Tibial nerve (tissue), 4 donors: ENCODE measurements around the gene HLA-DPA1. TPM values are rescaled to one million over a fixed set of nuclear protein-coding genes. Genes with fewer than 3 reads are reported as not detected.

Experiments
- DNase-seq, 2 donors: peaks; one replicate each; pipeline ENCODE4 v3.0.0-alpha.2; 2019; ENCODE audit warnings: low spot score in 2 of 2
- H3K27ac ChIP-seq, 4 donors: fragments of 200-600 bp; sonication (generic) in 3 of 4; one replicate each; pipeline ENCODE4 v1.5.1; 2017 to 2019; ENCODE audit warnings: mild to moderate bottlenecking in 1 of 4
- H3K27me3 ChIP-seq, 2 donors: fragments of 200-600 bp; sonication (generic) in 1 of 2; one replicate each; pipeline versions ENCODE4 v1.5.1 to v1.6.0; 2017 to 2019
- H3K36me3 ChIP-seq, 3 donors: fragments of 200-600 bp; sonication (generic); one replicate each; pipeline ENCODE4 v1.5.1; 2018 to 2019
- H3K4me1 ChIP-seq, 4 donors: fragments of 200-600 bp; sonication (generic) in 3 of 4; one replicate each; pipeline ENCODE4 v1.5.1; 2017 to 2019
- H3K4me3 ChIP-seq, 4 donors: fragments of 200-600 bp; sonication (generic) in 3 of 4; one replicate each; pipeline ENCODE4 v1.5.1; 2017 to 2019; ENCODE audit warnings: mild to moderate bottlenecking in 1 of 4, moderate library complexity in 1 of 4
- H3K9me3 ChIP-seq, 4 donors: fragments of 200-600 bp; sonication (generic) in 3 of 4; one replicate each; pipeline ENCODE4 v1.5.1; 2017 to 2019
- EP300 ChIP-seq, 2 donors: sonication (generic); formaldehyde crosslinking; IDR thresholded peaks; one replicate each; pipeline ENCODE4 v1.6.1; 2017; ENCODE audit warnings: antibody characterized with exemption in 2 of 2, mild to moderate bottlenecking in 1 of 2
- POLR2A ChIP-seq, 2 donors: fragments of 450-650 bp; IDR thresholded peaks; one replicate each; pipeline ENCODE4 v1.6.1; 2017; ENCODE audit warnings: antibody characterized with exemption in 2 of 2, mild to moderate bottlenecking in 2 of 2, moderate library complexity in 2 of 2
- WGBS, 2 donors: methylation state at CpG; one replicate each; pipeline ENCODE4 v1.1.5; 2018; 5-methylcytosine and 5-hydroxymethylcytosine counted together
- total RNA-seq, 4 donors: library from RNA; depleted of rRNA; stranded (reverse); fragments of >200 nt; gene quantifications; one replicate each; pipeline ENCODE4 v1.1.0, GENCODE V29; 2016
- TF ChIP-seq, protein P1 (sequence below), 5 experiments: fragments of 200-600 bp in 3 of 5; fragments of 450-650 bp in 2 of 5; sonication (generic) in 3 of 5; IDR thresholded peaks; one replicate each; pipeline ENCODE4 v1.5.1; 2016 to 2019; ENCODE audit warnings: antibody characterized with exemption in 5 of 5, mild to moderate bottlenecking in 3 of 5, moderate library complexity in 2 of 5

Gene HLA-DPA1
- total RNA-seq, 4 donors from 2014 or later: 39.8 to 179 (median 109) TPM

GRCh38 chr6:33081098-33081824 is 7.8 kb upstream of the HLA-DPA1 start:
- Histone ChIP-seq H3K27ac (peak overlapping the region; percentile 80 to 85 (median 80)), H3K27me3 (no peaks in the 10 kb centered on the region), H3K4me3 (peak overlapping the region; percentile 33 to 50 (median 37)), H3K4me1 (peaks cover 0 to 26% (median 9%) of the 10 kb centered on the region in 4 donors), H3K9me3 (no peaks in the 10 kb centered on the region), H3K36me3 (peaks cover 0 to 23% (median 0%) of the 10 kb centered on the region in 3 donors)
- TF ChIP-seq, protein P1, sequence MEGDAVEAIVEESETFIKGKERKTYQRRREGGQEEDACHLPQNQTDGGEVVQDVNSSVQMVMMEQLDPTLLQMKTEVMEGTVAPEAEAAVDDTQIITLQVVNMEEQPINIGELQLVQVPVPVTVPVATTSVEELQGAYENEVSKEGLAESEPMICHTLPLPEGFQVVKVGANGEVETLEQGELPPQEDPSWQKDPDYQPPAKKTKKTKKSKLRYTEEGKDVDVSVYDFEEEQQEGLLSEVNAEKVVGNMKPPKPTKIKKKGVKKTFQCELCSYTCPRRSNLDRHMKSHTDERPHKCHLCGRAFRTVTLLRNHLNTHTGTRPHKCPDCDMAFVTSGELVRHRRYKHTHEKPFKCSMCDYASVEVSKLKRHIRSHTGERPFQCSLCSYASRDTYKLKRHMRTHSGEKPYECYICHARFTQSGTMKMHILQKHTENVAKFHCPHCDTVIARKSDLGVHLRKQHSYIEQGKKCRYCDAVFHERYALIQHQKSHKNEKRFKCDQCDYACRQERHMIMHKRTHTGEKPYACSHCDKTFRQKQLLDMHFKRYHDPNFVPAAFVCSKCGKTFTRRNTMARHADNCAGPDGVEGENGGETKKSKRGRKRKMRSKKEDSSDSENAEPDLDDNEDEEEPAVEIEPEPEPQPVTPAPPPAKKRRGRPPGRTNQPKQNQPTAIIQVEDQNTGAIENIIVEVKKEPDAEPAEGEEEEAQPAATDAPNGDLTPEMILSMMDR (IDR thresholded peaks at IDR 0.05): no peak
- TF ChIP-seq POLR2A (IDR thresholded peaks at IDR 0.05): no peak
- TF ChIP-seq EP300 (IDR thresholded peaks at IDR 0.05): no peak
- DNase-seq: no peak
- WGBS, 2 donors: 70 to 76% methylated on average over 16 of the region's 16 CpGs

GRCh38 chr6:33080127-33081089 is 7.0 kb upstream of the HLA-DPA1 start:
- Histone ChIP-seq H3K4me1 (peaks cover 0 to 26% (median 9%) of the 10 kb centered on the region in 4 donors), H3K9me3 (no peaks in the 10 kb centered on the region), H3K36me3 (peaks cover 0 to 15% (median 0%) of the 10 kb centered on the region in 3 donors), H3K27me3 (no peaks in the 10 kb centered on the region), H3K27ac (peak overlapping the region; percentile 80 to 85 (median 80)), H3K4me3 (peak overlapping the region; percentile 33 to 50 (median 37))
- DNase-seq: peak; percentile 31 to 50
- WGBS, 2 donors: 11 to 15% methylated on average over 49 of the region's 49 CpGs
- peak in 1 of 2 donors; percentile 69 for TF ChIP-seq POLR2A (IDR thresholded peaks at IDR 0.05)
- TF ChIP-seq EP300 (IDR thresholded peaks at IDR 0.05): no peak
- TF ChIP-seq, protein P1 (IDR thresholded peaks at IDR 0.05): no peak

- Histone ChIP-seq H3K27ac (peak overlapping the region in 2 of 4 donors; percentile 80), H3K36me3 (peaks cover 0 to 6% (median 0%) of the 10 kb centered on the region in 3 donors), H3K9me3 (no peaks in the 10 kb centered on the region), H3K4me3 (no peak overlapping the region), H3K4me1 (peaks cover 0 to 26% (median 9%) of the 10 kb centered on the region in 4 donors), H3K27me3 (no peaks in the 10 kb centered on the region)
- TF ChIP-seq POLR2A (IDR thresholded peaks at IDR 0.05) (no peak), EP300 (IDR thresholded peaks at IDR 0.05) (no peak)
- TF ChIP-seq, protein P1 (IDR thresholded peaks at IDR 0.05): no peak
- WGBS, 2 donors: 65 to 78% methylated on average over 4 of the region's 4 CpGs
- DNase-seq: no peak
Measured at GRCh38 chr6:33079580-33079979, 6.1 kb upstream of the HLA-DPA1 start.

GRCh38 chr6:33078919-33079521 is 5.6 kb upstream of the HLA-DPA1 start:
- TF ChIP-seq POLR2A (IDR thresholded peaks at IDR 0.05): no peak
- TF ChIP-seq, protein P1 (IDR thresholded peaks at IDR 0.05): no peak
- H3K4me3 ChIP-seq: no peak overlapping the region
- H3K27me3 ChIP-seq: no peaks in the 10 kb centered on the region
- no peak overlapping the region for H3K27ac ChIP-seq
- peaks cover 0 to 26% (median 9%) of the 10 kb centered on the region in 4 donors for H3K4me1 ChIP-seq
- H3K36me3 ChIP-seq: peaks cover 0 to 2% (median 0%) of the 10 kb centered on the region in 3 donors
- no peak for DNase-seq
- no peaks in the 10 kb centered on the region for H3K9me3 ChIP-seq
- 64 to 79% methylated on average over 2 of the region's 2 CpGs for WGBS, 2 donors
